ENCODE data around the gene HECTD3. TPM values are rescaled to one million over a fixed set of nuclear protein-coding genes. Genes with fewer than 3 reads are reported as not detected.

Gene HECTD3
- total RNA-seq, 4 donors from 2014 or later: 29.2 to 91.0 (median 47.0) TPM

DNA sequence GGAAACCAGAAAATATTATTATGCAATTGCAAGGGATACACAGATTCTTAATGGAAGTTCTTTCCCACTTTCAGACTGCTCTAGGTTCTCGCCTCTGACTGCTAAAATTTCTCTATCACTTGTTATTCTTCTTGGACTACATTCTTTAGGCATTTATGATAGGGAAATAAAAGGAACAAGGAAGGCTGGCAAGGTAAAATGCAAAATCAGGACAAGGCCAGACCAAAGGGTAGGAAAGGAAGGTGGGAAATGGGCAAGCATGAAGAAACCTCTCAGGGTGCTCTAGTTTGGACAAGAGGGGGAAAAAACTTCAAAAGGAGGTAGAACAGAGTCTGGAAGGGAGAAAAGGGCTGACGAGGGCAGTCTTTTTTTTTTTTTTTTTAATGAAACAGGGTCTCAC lies 27.1 kb upstream of the HECTD3 start:
- H3K36me3 ChIP-seq: no peaks in the 10 kb centered on the region
- H3K27me3 ChIP-seq: no peaks in the 10 kb centered on the region
- TF ChIP-seq POLR2A (IDR thresholded peaks at IDR 0.05) (no peak), CTCF (IDR thresholded peaks at IDR 0.05 in 4 of 5, conservative IDR thresholded peaks at IDR 0.05 in 1 of 5) (no peak)
- in situ Hi-C loops (cut with MboI; ENCODE audit: low sequenced_read_pairs in 4 of 4) (no loop called here), intact Hi-C loops (cut with DNase I; ENCODE audit: low total_unique reads) (no loop called here)
- ATAC-seq (no peak), DNase-seq (no peak)
- no peaks in the 10 kb centered on the region for H3K4me1 ChIP-seq
- H3K4me3 ChIP-seq: no peak overlapping the region
- no peaks in the 10 kb centered on the region for H3K9me3 ChIP-seq
- H3K27ac ChIP-seq: no peak overlapping the region

DNA sequence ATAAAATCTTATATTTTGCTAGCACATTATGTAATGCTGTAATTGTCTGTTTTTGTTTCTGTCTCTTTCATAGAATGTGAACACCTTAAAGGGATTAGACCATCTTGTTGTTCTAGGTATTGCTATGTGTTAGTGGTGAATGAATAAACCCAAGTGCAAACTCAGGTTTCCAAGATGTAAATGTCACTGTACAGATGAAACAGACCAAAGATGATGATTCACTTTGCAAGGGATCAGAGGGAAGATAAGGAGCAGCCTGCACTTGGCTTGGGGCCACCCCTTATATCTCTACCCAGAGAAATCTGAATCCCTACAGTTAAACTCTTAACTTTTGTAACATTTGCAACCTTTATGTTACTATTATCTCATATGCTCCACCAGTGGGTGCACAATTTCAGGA lies 26.3 kb upstream of the HECTD3 start:
- Histone ChIP-seq H3K36me3 (no peaks in the 10 kb centered on the region), H3K4me3 (no peak overlapping the region), H3K4me1 (no peaks in the 10 kb centered on the region), H3K9me3 (no peaks in the 10 kb centered on the region), H3K27me3 (no peaks in the 10 kb centered on the region), H3K27ac (no peak overlapping the region)
- ATAC-seq: no peak
- TF ChIP-seq POLR2A (IDR thresholded peaks at IDR 0.05) (no peak), CTCF (IDR thresholded peaks at IDR 0.05 in 4 of 5, conservative IDR thresholded peaks at IDR 0.05 in 1 of 5) (no peak)
- DNase-seq: no peak
- intact Hi-C loops (cut with DNase I; ENCODE audit: low total_unique reads): no loop called here
- in situ Hi-C loops (cut with MboI; ENCODE audit: low sequenced_read_pairs in 4 of 4): no loop called here

DNA sequence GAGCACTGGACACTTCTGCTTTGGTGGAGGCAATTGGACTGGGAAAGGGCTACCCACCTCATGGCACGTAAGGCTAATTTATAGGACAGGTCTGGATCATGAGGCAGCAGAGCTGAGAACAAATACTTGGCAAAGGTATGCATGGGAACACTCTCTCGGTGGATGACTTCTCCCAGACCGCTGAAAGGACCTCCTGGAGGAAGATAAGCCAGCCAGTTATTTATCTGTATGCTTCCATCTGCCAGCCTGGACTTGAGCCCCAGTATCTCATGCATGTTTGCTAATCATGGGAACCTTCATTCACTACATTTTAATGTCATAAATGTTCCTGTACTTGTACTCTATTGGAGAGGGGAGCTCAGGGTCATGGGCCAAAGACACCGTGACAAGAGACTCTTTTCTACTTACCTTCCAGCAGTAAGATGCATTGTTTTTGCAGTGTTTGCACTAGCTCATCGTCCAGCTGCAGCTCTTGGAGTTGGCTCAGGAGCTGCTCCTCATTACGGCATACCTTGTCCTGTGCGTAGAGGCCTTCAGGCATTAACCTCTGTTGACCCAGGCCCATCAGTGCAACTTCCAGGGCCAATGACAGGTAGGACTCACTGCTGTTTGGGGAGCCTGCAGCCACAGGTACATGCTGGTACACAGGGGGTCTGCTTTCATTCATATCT lies 24.6 kb upstream of the HECTD3 start:
- Histone ChIP-seq H3K4me1 (no peaks in the 10 kb centered on the region), H3K9me3 (no peaks in the 10 kb centered on the region), H3K27me3 (no peaks in the 10 kb centered on the region), H3K27ac (no peak overlapping the region), H3K36me3 (no peaks in the 10 kb centered on the region), H3K4me3 (no peak overlapping the region)
- intact Hi-C loops (cut with DNase I; ENCODE audit: low total_unique reads) (no loop called here), in situ Hi-C loops (cut with MboI; ENCODE audit: low sequenced_read_pairs in 4 of 4) (no loop called here)
- TF ChIP-seq CTCF (IDR thresholded peaks at IDR 0.05 in 4 of 5, conservative IDR thresholded peaks at IDR 0.05 in 1 of 5) (no peak), POLR2A (IDR thresholded peaks at IDR 0.05) (no peak)
- DNase-seq: no peak
- ATAC-seq: no peak

DNA sequence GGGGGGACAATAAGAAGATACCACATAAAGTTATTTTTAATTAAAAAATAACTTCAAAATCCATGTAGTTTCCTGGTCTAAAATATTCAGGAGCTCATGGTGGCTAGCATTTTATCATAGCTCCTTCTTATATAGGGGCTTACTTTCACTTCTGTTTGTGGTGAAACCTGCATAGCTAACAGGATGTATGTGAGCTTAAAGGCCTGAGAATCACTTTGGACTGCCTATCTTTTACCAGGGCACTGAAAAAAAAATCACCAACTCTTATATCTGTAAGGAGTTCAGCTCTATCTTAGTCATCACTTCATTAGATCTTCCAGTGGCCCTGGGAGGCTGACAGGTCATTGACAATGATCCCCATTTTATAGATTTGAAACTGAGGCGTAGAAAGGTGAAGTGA lies 22.2 kb upstream of the HECTD3 start:
- no peaks in the 10 kb centered on the region for H3K36me3 ChIP-seq
- TF ChIP-seq POLR2A (IDR thresholded peaks at IDR 0.05) (no peak), CTCF (IDR thresholded peaks at IDR 0.05 in 4 of 5, conservative IDR thresholded peaks at IDR 0.05 in 1 of 5) (no peak)
- in situ Hi-C loops (cut with MboI; ENCODE audit: low sequenced_read_pairs in 4 of 4): no loop called here
- H3K9me3 ChIP-seq: no peaks in the 10 kb centered on the region
- intact Hi-C loops (cut with DNase I; ENCODE audit: low total_unique reads): no loop called here
- no peaks in the 10 kb centered on the region for H3K4me1 ChIP-seq
- H3K4me3 ChIP-seq: no peak overlapping the region
- H3K27me3 ChIP-seq: no peaks in the 10 kb centered on the region
- no peak for ATAC-seq
- no peak overlapping the region for H3K27ac ChIP-seq
- no peak for DNase-seq

DNA sequence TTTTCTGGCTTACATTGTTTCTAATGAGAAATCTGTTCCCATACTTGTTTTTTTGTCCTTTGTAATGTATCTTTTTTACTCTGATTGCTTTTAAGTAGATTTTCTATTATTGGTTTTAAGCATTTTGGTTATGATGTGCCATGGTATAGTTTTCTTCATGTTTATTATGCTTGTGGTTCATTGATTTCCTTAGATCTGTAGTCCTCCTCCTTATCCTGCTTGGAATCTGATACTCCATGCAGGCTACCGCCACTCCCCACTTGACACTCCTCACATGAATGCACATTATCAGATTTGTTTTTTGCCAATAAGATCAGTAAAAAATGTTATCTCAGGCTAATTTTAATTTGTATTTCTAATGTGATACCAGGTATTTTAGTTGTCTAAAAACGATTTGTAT lies 21.7 kb upstream of the HECTD3 start:
- no peak overlapping the region for H3K27ac ChIP-seq
- no peaks in the 10 kb centered on the region for H3K27me3 ChIP-seq
- TF ChIP-seq POLR2A (IDR thresholded peaks at IDR 0.05) (no peak), CTCF (IDR thresholded peaks at IDR 0.05 in 4 of 5, conservative IDR thresholded peaks at IDR 0.05 in 1 of 5) (no peak)
- in situ Hi-C loops (cut with MboI; ENCODE audit: low sequenced_read_pairs in 4 of 4) (no loop called here), intact Hi-C loops (cut with DNase I; ENCODE audit: low total_unique reads) (no loop called here)
- H3K9me3 ChIP-seq: no peaks in the 10 kb centered on the region
- H3K4me1 ChIP-seq: no peaks in the 10 kb centered on the region
- DNase-seq: no peak
- no peaks in the 10 kb centered on the region for H3K36me3 ChIP-seq
- no peak overlapping the region for H3K4me3 ChIP-seq
- no peak for ATAC-seq
